T-cell (primary cell): Measurements from ENCODE around the gene TCF19. TPM values are rescaled to one million over a fixed set of nuclear protein-coding genes. Genes with fewer than 3 reads are reported as not detected.
"Not testable (repeated sequence)": the region's sequence is repeated elsewhere in the genome, so short reads cannot be mapped to it uniquely, and the experiment has no call there.

Experiments used
- ATAC-seq, 4 experiments: fragments of 200-7000 bp in 3 of 4; fragments of 150-1000 bp in 1 of 4; cut with Tn5 transposase; replicated peaks in 1 of 4; 1 replicate in 3 of 4; 2 replicates in 1 of 4; pipeline ENCODE4 v1.10.0; 2021; ENCODE audit warnings: moderate library complexity in 3 of 4, mild to moderate bottlenecking in 2 of 4, moderate number of reproducible peaks in 1 of 4
- CTCF ChIA-PET, 2 donors: fragments of 300-600 bp; sonication (Branson Sonifier 250); formaldehyde crosslinking; loops; one replicate each; lab custom pipeline; 2022; ENCODE audit warnings: antibody characterized with exemption in 2 of 2; lab: Charles Lee
- POLR2A ChIA-PET, 2 donors: fragments of 300-600 bp; sonication (Branson Sonifier 250); formaldehyde crosslinking; loops; one replicate each; lab custom pipeline; 2022; ENCODE audit warnings: antibody characterized with exemption in 2 of 2; lab: Charles Lee
- DNase-seq, 35 experiments: peaks; one replicate each; pipeline versions ENCODE4 v3.0.0 to v3.0.0-alpha.2; 2013 to 2023
- H3K27ac ChIP-seq: one replicate; pipeline ENCODE4 v1.5.1; 2013; ENCODE audit warnings: low read length
- H3K27me3 ChIP-seq, 2 experiments: replicated peaks in 1 of 2; 1 replicate in 1 of 2; 2 replicates in 1 of 2; pipeline versions ENCODE4 v1.6.1 to v1.7.0; 2013; ENCODE audit warnings: low read length in 1 of 2, mixed read lengths in 1 of 2; ENCODE audit not compliant: control insufficient read depth in 2 of 2, insufficient read depth in 2 of 2; ENCODE audit errors: extremely low read depth in 1 of 2
- H3K36me3 ChIP-seq, 2 donors: 1 replicate in 1 of 2; 2 replicates in 1 of 2; pipeline versions ENCODE4 v1.6.1 to v1.7.0; 2013; ENCODE audit warnings: low read length in 1 of 2; ENCODE audit not compliant: control insufficient read depth in 2 of 2, insufficient read depth in 1 of 2; ENCODE audit errors: extremely low read depth in 1 of 2
- H3K4me1 ChIP-seq, 2 experiments: 1 replicate in 1 of 2; 2 replicates in 1 of 2; pipeline versions ENCODE4 v1.6.1 to v1.7.0; 2013; ENCODE audit warnings: low read length in 2 of 2, mixed read lengths in 1 of 2; ENCODE audit not compliant: insufficient read depth in 2 of 2, control insufficient read depth in 1 of 2; ENCODE audit errors: extremely low read depth in 1 of 2
- H3K4me3 ChIP-seq, 2 donors: 1 replicate in 1 of 2; 2 replicates in 1 of 2; pipeline versions ENCODE4 v1.5.1 to v1.7.0; 2013; ENCODE audit warnings: mild to moderate bottlenecking in 2 of 2, low read length in 1 of 2, moderate library complexity in 1 of 2; ENCODE audit not compliant: control insufficient read depth in 1 of 2; ENCODE audit errors: extremely low read depth in 1 of 2
- H3K9me3 ChIP-seq: 2 replicates; pipeline ENCODE4 v1.7.0; 2013
- H3K27ac Mint-ChIP-seq, 2 donors: one replicate each; pipeline ENCODE4 v1.8.0; 2020 to 2021; ENCODE audit warnings: mild to moderate bottlenecking in 2 of 2, mixed read lengths in 2 of 2
- H3K27me3 Mint-ChIP-seq, 2 donors: one replicate each; pipeline ENCODE4 v1.8.0; 2021 to 2022; ENCODE audit warnings: mixed read lengths in 2 of 2
- H3K36me3 Mint-ChIP-seq: one replicate; pipeline ENCODE4 v1.8.0; 2021; ENCODE audit warnings: mixed read lengths
- H3K4me1 Mint-ChIP-seq, 3 donors: one replicate each; pipeline ENCODE4 v1.8.0; 2020 to 2022; ENCODE audit warnings: mixed read lengths in 3 of 3, mild to moderate bottlenecking in 1 of 3
- H3K4me3 Mint-ChIP-seq, 3 donors: one replicate each; pipeline ENCODE4 v1.8.0; 2020 to 2022; ENCODE audit warnings: mild to moderate bottlenecking in 3 of 3, mixed read lengths in 3 of 3, moderate library complexity in 3 of 3
- H3K9me3 Mint-ChIP-seq, 3 donors: one replicate each; pipeline ENCODE4 v1.8.0; 2020 to 2022; ENCODE audit warnings: mixed read lengths in 3 of 3
- WGBS: methylation state at CpG from one replicate; pipeline ENCODE4 v1.1.5; 2013; ENCODE audit warnings: missing lambda C conversion rate; ENCODE audit not compliant: insufficient coverage; 5-methylcytosine and 5-hydroxymethylcytosine counted together
- total RNA-seq, 35 experiments: library from RNA in 6 of 35; stranded (reverse) in 6 of 35; fragments of 120-200 nt in 1 of 35; gene quantifications; one replicate each; pipeline versions ENCODE4 v1.2.1 to v1.2.4 and lab custom pipeline; 2013 to 2026

Gene TCF19
- total RNA-seq, 5 donors from 2014 or later (not counting 1 experiment from before 2014, with no cell fraction given), result 5.9 to 10.8 (median 9.6) TPM

DNA sequence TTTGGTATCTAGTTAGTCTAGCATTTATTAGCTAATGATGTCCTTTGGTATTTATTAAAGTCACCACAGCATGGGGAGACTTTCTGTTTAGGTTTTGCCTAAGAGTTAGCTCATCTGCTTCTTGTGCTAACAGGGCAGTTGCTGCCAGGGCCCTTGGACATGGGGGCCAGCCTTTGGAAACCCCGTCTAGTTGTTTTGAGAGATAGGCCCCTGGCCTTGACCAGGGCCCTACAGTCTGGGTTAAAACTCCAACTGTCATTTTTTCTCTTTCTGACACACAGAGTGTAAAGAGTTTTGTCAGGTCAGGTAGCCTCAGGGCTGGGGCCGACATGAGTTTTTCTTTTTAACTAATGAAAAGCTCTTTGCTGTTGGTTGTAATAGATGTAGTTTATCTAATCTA is 24.9 kb downstream of the TCF19 start:
- WGBS, result no CpG with 5 or more reads among the region's 2 CpGs
- H3K36me3 Mint-ChIP-seq, H3K4me3 ChIP-seq, H3K27me3 Mint-ChIP-seq, H3K27ac ChIP-seq, DNase-seq, H3K36me3 ChIP-seq, H3K9me3 ChIP-seq, CTCF ChIA-PET, H3K27me3 ChIP-seq, POLR2A ChIA-PET, ATAC-seq, H3K4me3 Mint-ChIP-seq, H3K27ac Mint-ChIP-seq, H3K9me3 Mint-ChIP-seq: not testable (repeated sequence)
- peaks cover 0 to 11% of the 10 kb centered on the region in 2 experiments for H3K4me1 ChIP-seq
- H3K4me1 Mint-ChIP-seq, result peaks cover 6 to 23% (median 14%) of the 10 kb centered on the region in 3 donors

DNA sequence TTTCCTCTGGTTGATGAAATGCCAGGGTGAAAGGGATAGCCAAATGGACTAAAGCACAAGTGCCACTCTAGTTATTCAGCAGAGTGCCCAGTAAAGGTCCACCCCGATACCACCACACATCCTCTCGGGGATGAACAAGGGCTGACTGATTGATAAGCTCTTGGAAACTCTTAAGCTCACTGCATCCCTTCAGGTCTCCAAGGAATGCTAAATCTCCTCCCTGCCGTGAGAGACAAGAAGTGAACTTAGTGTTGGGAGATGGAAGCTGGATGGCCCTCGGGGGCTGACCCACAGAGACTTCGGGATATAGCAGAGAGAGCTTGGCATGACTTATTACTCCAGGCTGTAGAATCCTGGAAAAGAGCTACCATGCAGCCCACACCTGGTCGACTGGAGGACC is 25.5 kb downstream of the TCF19 start:
- not testable (repeated sequence) for H3K27me3 Mint-ChIP-seq

GRCh38 chr6:31185695-31186051 is 27.3 kb downstream of the TCF19 start:
- H3K4me3 Mint-ChIP-seq, H3K4me1 Mint-ChIP-seq, ATAC-seq, CTCF ChIA-PET, H3K4me1 ChIP-seq, H3K27me3 ChIP-seq, DNase-seq, H3K9me3 Mint-ChIP-seq, H3K4me3 ChIP-seq, H3K27ac Mint-ChIP-seq, H3K36me3 Mint-ChIP-seq, H3K27me3 Mint-ChIP-seq, H3K9me3 ChIP-seq, H3K27ac ChIP-seq, POLR2A ChIA-PET, H3K36me3 ChIP-seq: not testable (repeated sequence)
- WGBS, result 86% methylated on average over 2 of the region's 4 CpGs

More for the DNA sequence above, 25.5 kb downstream of the TCF19 start:
- ATAC-seq, POLR2A ChIA-PET, H3K9me3 ChIP-seq, H3K4me3 Mint-ChIP-seq, H3K9me3 Mint-ChIP-seq, H3K27me3 ChIP-seq, H3K27ac Mint-ChIP-seq, H3K4me1 ChIP-seq, H3K36me3 ChIP-seq, H3K27ac ChIP-seq, H3K36me3 Mint-ChIP-seq, H3K4me3 ChIP-seq, DNase-seq, CTCF ChIA-PET: not testable (repeated sequence)
- peaks cover 2 to 17% (median 13%) of the 10 kb centered on the region in 3 donors for H3K4me1 Mint-ChIP-seq
- 100% methylated on average over 2 of the region's 6 CpGs for WGBS

- H3K9me3 Mint-ChIP-seq, result no peaks in the 10 kb centered on the region
- DNase-seq (no peak), ATAC-seq (no peak)
- Histone ChIP-seq H3K27me3 (no peaks in the 10 kb centered on the region), H3K9me3 (no peaks in the 10 kb centered on the region), H3K4me1 (no peaks in the 10 kb centered on the region), H3K27ac (no peak overlapping the region), H3K4me3 (no peak overlapping the region), H3K36me3 (no peaks in the 10 kb centered on the region)
- no peak overlapping the region for H3K27ac Mint-ChIP-seq
- 92% methylated on average over 17 of the region's 24 CpGs for WGBS
- POLR2A ChIA-PET, result no interaction called here
- H3K4me3 Mint-ChIP-seq, result no peak overlapping the region
- CTCF ChIA-PET, result no interaction called here
- peaks cover 0 to 2% (median 0%) of the 10 kb centered on the region in 3 donors for H3K4me1 Mint-ChIP-seq
- H3K27me3 Mint-ChIP-seq, result no peaks in the 10 kb centered on the region
- H3K36me3 Mint-ChIP-seq, result no peaks in the 10 kb centered on the region
Observed at GRCh38 chr6:31186052-31186734, 27.8 kb downstream of the TCF19 start.

GRCh38 chr6:31187780-31188194 is 29.4 kb downstream of the TCF19 start:
- no peak overlapping the region for H3K4me3 ChIP-seq
- POLR2A ChIA-PET, result no interaction called here
- no CpG with 5 or more reads among the region's 5 CpGs for WGBS
- CTCF ChIA-PET, result no interaction called here
- DNase-seq, result no peak
- Mint-ChIP-seq H3K36me3 (no peaks in the 10 kb centered on the region), H3K9me3 (no peaks in the 10 kb centered on the region), H3K27me3 (no peaks in the 10 kb centered on the region), H3K27ac (no peak overlapping the region), H3K4me1 (peaks cover 0 to 4% (median 0%) of the 10 kb centered on the region in 3 donors), H3K4me3 (no peak overlapping the region)
- no peak overlapping the region for H3K27ac ChIP-seq
- H3K9me3 ChIP-seq, result no peaks in the 10 kb centered on the region
- no peaks in the 10 kb centered on the region for H3K4me1 ChIP-seq
- no peaks in the 10 kb centered on the region for H3K27me3 ChIP-seq
- H3K36me3 ChIP-seq, result no peaks in the 10 kb centered on the region
- ATAC-seq, result no peak

- H3K9me3 Mint-ChIP-seq, ATAC-seq, H3K36me3 Mint-ChIP-seq, CTCF ChIA-PET, H3K9me3 ChIP-seq, POLR2A ChIA-PET, H3K27me3 ChIP-seq, H3K27ac ChIP-seq, DNase-seq, H3K4me1 ChIP-seq, H3K27me3 Mint-ChIP-seq, H3K4me3 Mint-ChIP-seq, H3K4me3 ChIP-seq, H3K27ac Mint-ChIP-seq, H3K4me1 Mint-ChIP-seq, H3K36me3 ChIP-seq: not testable (repeated sequence)
- no CpG with 5 or more reads among the region's 3 CpGs for WGBS
Observed at GRCh38 chr6:31189223-31189622, 30.8 kb downstream of the TCF19 start.

DNA sequence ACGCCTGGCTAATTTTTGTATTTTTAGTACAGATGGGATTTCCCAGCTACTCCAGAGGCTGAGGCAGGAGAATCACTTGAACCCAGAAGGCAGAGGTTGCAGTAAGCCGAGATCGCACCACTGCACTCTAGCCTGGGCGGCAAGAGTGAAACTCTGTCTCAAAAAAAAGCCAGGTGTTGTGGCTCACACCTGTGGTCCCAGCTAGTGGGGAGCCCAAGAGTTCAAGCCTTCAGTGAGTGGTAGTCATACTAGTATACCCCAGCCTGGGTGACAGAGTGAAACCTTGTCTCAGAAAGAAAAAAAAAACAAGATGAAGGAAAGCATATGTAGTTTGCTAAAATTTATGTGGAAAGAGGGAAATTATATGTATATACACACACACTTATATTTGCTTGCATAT is 32.1 kb downstream of the TCF19 start:
- Histone ChIP-seq H3K4me1 (peaks cover 0 to 1% of the 10 kb centered on the region in 2 experiments), H3K27me3 (no peaks in the 10 kb centered on the region), H3K27ac (no peak overlapping the region), H3K4me3 (no peak overlapping the region), H3K9me3 (no peaks in the 10 kb centered on the region), H3K36me3 (no peaks in the 10 kb centered on the region)
- no peak overlapping the region for H3K4me3 Mint-ChIP-seq
- H3K27me3 Mint-ChIP-seq, result no peaks in the 10 kb centered on the region
- DNase-seq (no peak), ATAC-seq (no peak)
- 89% methylated on average over 3 of the region's 4 CpGs for WGBS
- POLR2A ChIA-PET, result no interaction called here
- H3K4me1 Mint-ChIP-seq, result peaks cover 10 to 16% (median 11%) of the 10 kb centered on the region in 3 donors
- CTCF ChIA-PET, result no interaction called here
- H3K36me3 Mint-ChIP-seq, result peaks cover 9% of the 10 kb centered on the region
- H3K27ac Mint-ChIP-seq, result no peak overlapping the region
- no peaks in the 10 kb centered on the region for H3K9me3 Mint-ChIP-seq
